HCT116 (cell line): ENCODE results near the gene PLCL2. TPM values are rescaled to one million over a fixed set of nuclear protein-coding genes. Genes with fewer than 3 reads are reported as not detected.

Experiments
- ATAC-seq: fragments of 200-7000 bp; cut with Tn5 transposase; 2 replicates; pipeline ENCODE4 v1.9.1; 2020; ENCODE audit warnings: mild to moderate bottlenecking, moderate library complexity
- BruUV-seq: library from RNA; stranded (reverse); fragments of 400-500 nt; replicated peaks from 2 replicates; lab custom pipeline; 2021; lab: Mats Ljungman, UMichigan
- CTCF ChIA-PET: fragments of 300-600 bp; sonication (Branson Sonifier 250); formaldehyde crosslinking; loops from one replicate; lab custom pipeline; 2021; ENCODE audit warnings: antibody characterized with exemption; lab: Charles Lee
- POLR2A ChIA-PET: fragments of 300-600, 350-600 bp; sonication (Branson Sonifier 250); formaldehyde crosslinking; loops from one replicate; lab custom pipeline; 2021; ENCODE audit warnings: antibody characterized with exemption; lab: Charles Lee
- RAD21 ChIA-PET, 2 experiments: fragments of 300-600 bp; sonication (Branson Sonifier 250); formaldehyde crosslinking; loops; one replicate each; lab custom pipeline; 2023; ENCODE audit warnings: low total read pairs in 2 of 2; ENCODE audit not compliant: uncharacterized antibody in 2 of 2, unreplicated experiment in 2 of 2, low non-redundant PET in 1 of 2; lab: Charles Lee
- DNase-seq: peaks from one replicate; pipeline ENCODE4 v3.0.0-alpha.2; 2010; ENCODE audit warnings: low read depth, low spot score
- H2AFZ ChIP-seq: fragments of 200-600 bp; shearing (Covaris generic), sonication (generic); 2 replicates; pipeline ENCODE4 v1.6.1; 2017; ENCODE audit warnings: low read depth, mixed run types, mixed read lengths, antibody characterized with exemption, low read length; ENCODE audit not compliant: poor library complexity, severe bottlenecking
- H3K27ac ChIP-seq: 2 replicates; pipeline ENCODE4 v1.5.1; 2012; ENCODE audit warnings: low read depth, low read length
- H3K27me3 ChIP-seq: fragments of 200-600 bp; sonication (generic); 2 replicates; pipeline ENCODE4 v1.6.1; 2016; ENCODE audit warnings: mixed run types, low read length, mixed read lengths; ENCODE audit not compliant: insufficient read depth
- H3K36me3 ChIP-seq, 2 experiments: fragments of 200-500 bp in 1 of 2; fragments of 200-600 bp in 1 of 2; sonication (Bioruptor generic) in 1 of 2; sonication (generic) in 1 of 2; 2 replicates each; pipeline versions ENCODE4 v1.5.1 to v1.6.1; 2014 to 2016; ENCODE audit warnings: low read length in 2 of 2, inconsistent platforms in 1 of 2, mixed read lengths in 1 of 2, mixed run types in 1 of 2; ENCODE audit not compliant: insufficient read depth in 2 of 2, control insufficient read depth in 1 of 2
- H3K4me1 ChIP-seq, 2 experiments: fragments of 200-600 bp in 1 of 2; sonication (generic) in 1 of 2; 2 replicates each; pipeline versions ENCODE4 v1.5.1 to v1.6.1; 2012 to 2017; ENCODE audit warnings: low read length in 2 of 2, inconsistent platforms in 1 of 2, mild to moderate bottlenecking in 1 of 2, mixed read lengths in 1 of 2, mixed run types in 1 of 2, moderate library complexity in 1 of 2; ENCODE audit not compliant: insufficient read depth in 2 of 2, control insufficient read depth in 1 of 2
- H3K4me2 ChIP-seq: fragments of 200-600 bp; sonication (generic); 2 replicates; pipeline ENCODE4 v1.6.1; 2017; ENCODE audit warnings: mixed run types, low read length, mixed read lengths
- H3K4me3 ChIP-seq, 2 experiments: fragments of 200-600 bp in 1 of 2; sonication (generic) in 1 of 2; replicated peaks in 1 of 2; 2 replicates each; pipeline ENCODE4 v1.5.1; 2011 to 2016; ENCODE audit warnings: low read length in 2 of 2, control low read depth in 1 of 2, low read depth in 1 of 2, mild to moderate bottlenecking in 1 of 2, mixed read lengths in 1 of 2, mixed run types in 1 of 2
- H3K79me2 ChIP-seq: fragments of 200-600 bp; sonication (generic); 2 replicates; pipeline ENCODE4 v1.6.1; 2017; ENCODE audit warnings: mild to moderate bottlenecking, mixed run types, low read length, moderate library complexity, mixed read lengths; ENCODE audit not compliant: insufficient read depth
- H3K9ac ChIP-seq: fragments of 200-600 bp; sonication (generic); 2 replicates; pipeline ENCODE4 v1.6.1; 2016; ENCODE audit warnings: low read length, mixed read lengths
- H3K9me2 ChIP-seq: fragments of 200-600 bp; sonication (generic), shearing (Covaris generic); 2 replicates; pipeline ENCODE4 v1.6.1; 2017; ENCODE audit warnings: mixed run types, mild to moderate bottlenecking, moderate library complexity; ENCODE audit not compliant: insufficient read depth
- H3K9me3 ChIP-seq, 2 experiments: fragments of 200-500 bp in 1 of 2; fragments of 200-600 bp in 1 of 2; sonication (Bioruptor generic) in 1 of 2; sonication (generic) in 1 of 2; 2 replicates each; pipeline ENCODE4 v1.6.1; 2014 to 2017; ENCODE audit warnings: low read length in 2 of 2, mixed read lengths in 2 of 2, inconsistent platforms in 1 of 2, low read depth in 1 of 2, mild to moderate bottlenecking in 1 of 2, mixed run types in 1 of 2, moderate library complexity in 1 of 2; ENCODE audit not compliant: control insufficient read depth in 1 of 2, insufficient read depth in 1 of 2
- H4K20me1 ChIP-seq: fragments of 200-600 bp; sonication (generic), shearing (Covaris generic); 2 replicates; pipeline ENCODE4 v1.6.1; 2017; ENCODE audit warnings: mixed run types, mild to moderate bottlenecking, moderate library complexity; ENCODE audit not compliant: insufficient read depth
- EZH2 ChIP-seq: fragments of 200-600 bp; sonication (generic); IDR thresholded peaks from 2 replicates; pipeline ENCODE4 v1.6.1; 2017; ENCODE audit warnings: antibody characterized with exemption, mixed run types
- JUND ChIP-seq: IDR thresholded peaks from 2 replicates; pipeline ENCODE4 v1.6.1; 2012
- REST ChIP-seq: IDR thresholded peaks from 2 replicates; pipeline ENCODE4 v1.6.1; 2012; ENCODE audit warnings: low read depth
- SIN3A ChIP-seq: IDR thresholded peaks from 2 replicates; pipeline ENCODE4 v1.6.1; 2012; ENCODE audit warnings: low read depth
- SP1 ChIP-seq: IDR thresholded peaks from 2 replicates; pipeline ENCODE4 v1.6.1; 2012; ENCODE audit warnings: low read depth
- SRF ChIP-seq: IDR thresholded peaks from 2 replicates; pipeline ENCODE4 v1.6.1; 2012; ENCODE audit warnings: low read depth
- TCF7L2 ChIP-seq: IDR thresholded peaks from 2 replicates; pipeline ENCODE4 v1.7.0; 2011; ENCODE audit warnings: borderline replicate concordance, inconsistent platforms; ENCODE audit not compliant: insufficient read depth, insufficient read length; ENCODE audit errors: extremely low read depth
- YY1 ChIP-seq: IDR thresholded peaks from 2 replicates; pipeline ENCODE4 v1.6.1; 2011; ENCODE audit warnings: low read length, low read depth, moderate library complexity, mild to moderate bottlenecking; ENCODE audit not compliant: insufficient replicate concordance; ENCODE audit errors: extremely low read depth
- intact Hi-C: fragments of 100-400 bp; cut with micrococcal nuclease; formaldehyde crosslinking; loops from 2 replicates; pipeline ENCODE4 v1.10.0; 2022
- total RNA-seq: library from RNA; stranded (reverse); gene quantifications from one replicate; pipeline ENCODE4 v1.2.1, GENCODE V29; 2021; ENCODE audit not compliant: unreplicated experiment
- TF ChIP-seq, protein P1 (sequence below): IDR thresholded peaks from 2 replicates; pipeline ENCODE4 v1.6.1; 2011; ENCODE audit warnings: mild to moderate bottlenecking, low read length, moderate library complexity; ENCODE audit not compliant: insufficient replicate concordance; ENCODE audit errors: extremely low read depth
- TF ChIP-seq, protein P2 (sequence below), 3 experiments: fragments of 200-600 bp in 1 of 3; sonication (generic) in 1 of 3; IDR thresholded peaks in 2 of 3; conservative IDR thresholded peaks in 1 of 3; 2 replicates each; pipeline ENCODE4 v1.5.1; 2012 to 2017; ENCODE audit warnings: low read depth in 2 of 3, low read length in 2 of 3, antibody characterized with exemption in 1 of 3, borderline replicate concordance in 1 of 3, control low read depth in 1 of 3, mild to moderate bottlenecking in 1 of 3, mixed read lengths in 1 of 3, mixed run types in 1 of 3, moderate library complexity in 1 of 3; ENCODE audit not compliant: insufficient read depth in 1 of 3

PLCL2 gene
- total RNA-seq, 1 experiment from 2014 or later, result 2.2 TPM

- H3K4me3 ChIP-seq, result no peak overlapping the region
- H3K4me1 ChIP-seq, result no peaks in the 10 kb centered on the region
- BruUV-seq, result no TSS peak
- H3K4me2 ChIP-seq, result no peak overlapping the region
- H2AFZ ChIP-seq, result no peak overlapping the region
- no peak for ATAC-seq
- no peaks in the 10 kb centered on the region for H3K9me3 ChIP-seq
- no peaks in the 10 kb centered on the region for H4K20me1 ChIP-seq
- no peak overlapping the region for H3K27ac ChIP-seq
- no peaks in the 10 kb centered on the region for H3K36me3 ChIP-seq
- CTCF ChIA-PET, result no interaction called here
- intact Hi-C loops, result no loop called here
- no peak for DNase-seq
- no peaks in the 10 kb centered on the region for H3K9me2 ChIP-seq
- RAD21 ChIA-PET, result no interaction called here
- POLR2A ChIA-PET, result no interaction called here
- no peak overlapping the region for H3K9ac ChIP-seq
- no peaks in the 10 kb centered on the region for H3K27me3 ChIP-seq
- H3K79me2 ChIP-seq, result no peaks in the 10 kb centered on the region
- TF ChIP-seq, protein P1, sequence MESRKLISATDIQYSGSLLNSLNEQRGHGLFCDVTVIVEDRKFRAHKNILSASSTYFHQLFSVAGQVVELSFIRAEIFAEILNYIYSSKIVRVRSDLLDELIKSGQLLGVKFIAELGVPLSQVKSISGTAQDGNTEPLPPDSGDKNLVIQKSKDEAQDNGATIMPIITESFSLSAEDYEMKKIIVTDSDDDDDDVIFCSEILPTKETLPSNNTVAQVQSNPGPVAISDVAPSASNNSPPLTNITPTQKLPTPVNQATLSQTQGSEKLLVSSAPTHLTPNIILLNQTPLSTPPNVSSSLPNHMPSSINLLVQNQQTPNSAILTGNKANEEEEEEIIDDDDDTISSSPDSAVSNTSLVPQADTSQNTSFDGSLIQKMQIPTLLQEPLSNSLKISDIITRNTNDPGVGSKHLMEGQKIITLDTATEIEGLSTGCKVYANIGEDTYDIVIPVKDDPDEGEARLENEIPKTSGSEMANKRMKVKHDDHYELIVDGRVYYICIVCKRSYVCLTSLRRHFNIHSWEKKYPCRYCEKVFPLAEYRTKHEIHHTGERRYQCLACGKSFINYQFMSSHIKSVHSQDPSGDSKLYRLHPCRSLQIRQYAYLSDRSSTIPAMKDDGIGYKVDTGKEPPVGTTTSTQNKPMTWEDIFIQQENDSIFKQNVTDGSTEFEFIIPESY, result no peak
- TF ChIP-seq TCF7L2, result no peak
- no peak for TF ChIP-seq JUND
These were observed 42.2 kb upstream of the PLCL2 start for GRCh38 chr3:16842272-16843270.

- POLR2A ChIA-PET, result no interaction called here
- H3K27me3 ChIP-seq, result no peaks in the 10 kb centered on the region
- no peak overlapping the region for H2AFZ ChIP-seq
- no TSS peak for BruUV-seq
- H3K79me2 ChIP-seq, result no peaks in the 10 kb centered on the region
- H4K20me1 ChIP-seq, result no peaks in the 10 kb centered on the region
- no peaks in the 10 kb centered on the region for H3K36me3 ChIP-seq
- no peak overlapping the region for H3K9ac ChIP-seq
- H3K4me3 ChIP-seq, result no peak overlapping the region
- RAD21 ChIA-PET, result no interaction called here
- CTCF ChIA-PET, result interaction anchor here (0.8 kb wide), 1 partner anchor 15 kb away, joined by 3 read pairs; no protein-coding TSS in a partner anchor
- DNase-seq (no peak), ATAC-seq (no peak)
- H3K4me1 ChIP-seq, result no peaks in the 10 kb centered on the region
- no peaks in the 10 kb centered on the region for H3K9me3 ChIP-seq
- no peaks in the 10 kb centered on the region for H3K9me2 ChIP-seq
- no peak overlapping the region for H3K27ac ChIP-seq
- H3K4me2 ChIP-seq, result no peak overlapping the region
- intact Hi-C loops, result no loop called here
- TF ChIP-seq SP1, result no peak
- TF ChIP-seq EZH2, result no peak
- no peak for TF ChIP-seq REST
- TF ChIP-seq, protein P2, sequence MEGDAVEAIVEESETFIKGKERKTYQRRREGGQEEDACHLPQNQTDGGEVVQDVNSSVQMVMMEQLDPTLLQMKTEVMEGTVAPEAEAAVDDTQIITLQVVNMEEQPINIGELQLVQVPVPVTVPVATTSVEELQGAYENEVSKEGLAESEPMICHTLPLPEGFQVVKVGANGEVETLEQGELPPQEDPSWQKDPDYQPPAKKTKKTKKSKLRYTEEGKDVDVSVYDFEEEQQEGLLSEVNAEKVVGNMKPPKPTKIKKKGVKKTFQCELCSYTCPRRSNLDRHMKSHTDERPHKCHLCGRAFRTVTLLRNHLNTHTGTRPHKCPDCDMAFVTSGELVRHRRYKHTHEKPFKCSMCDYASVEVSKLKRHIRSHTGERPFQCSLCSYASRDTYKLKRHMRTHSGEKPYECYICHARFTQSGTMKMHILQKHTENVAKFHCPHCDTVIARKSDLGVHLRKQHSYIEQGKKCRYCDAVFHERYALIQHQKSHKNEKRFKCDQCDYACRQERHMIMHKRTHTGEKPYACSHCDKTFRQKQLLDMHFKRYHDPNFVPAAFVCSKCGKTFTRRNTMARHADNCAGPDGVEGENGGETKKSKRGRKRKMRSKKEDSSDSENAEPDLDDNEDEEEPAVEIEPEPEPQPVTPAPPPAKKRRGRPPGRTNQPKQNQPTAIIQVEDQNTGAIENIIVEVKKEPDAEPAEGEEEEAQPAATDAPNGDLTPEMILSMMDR (IDR thresholded peaks at IDR 0.05 in 2 of 3, conservative IDR thresholded peaks at IDR 0.05 in 1 of 3; ENCODE audit: borderline replicate concordance in 1 of 3, insufficient read depth in 1 of 3, low read depth in 2 of 3, low read length in 2 of 3), result no peak
- TF ChIP-seq SRF, result no peak
- TF ChIP-seq YY1, result no peak
- no peak for TF ChIP-seq SIN3A
These were observed 40.5 kb upstream of the PLCL2 start for GRCh38 chr3:16844222-16844621.
